ENCODE data around the gene RREB1.

- no peak for TF ChIP-seq POLR2AphosphoS5 (IDR thresholded peaks at IDR 0.05; ENCODE audit: insufficient read depth in 1 of 2, low read depth in 1 of 2)
- TF ChIP-seq CTCF (IDR thresholded peaks at IDR 0.05) = no peak
Measured at GRCh38 chr6:7124114-7124513, 16.4 kb downstream of the RREB1 start.

Data from vagina (tissue), 2 donors.